NCI-H1092 (cell line): Measurements from ENCODE around the gene HDAC4.

Source experiments
- DNase-seq: peaks from one replicate; lab custom pipeline; 2025; lab: John Stamatoyannopoulos, UW

The HDAC4 gene

DNA sequence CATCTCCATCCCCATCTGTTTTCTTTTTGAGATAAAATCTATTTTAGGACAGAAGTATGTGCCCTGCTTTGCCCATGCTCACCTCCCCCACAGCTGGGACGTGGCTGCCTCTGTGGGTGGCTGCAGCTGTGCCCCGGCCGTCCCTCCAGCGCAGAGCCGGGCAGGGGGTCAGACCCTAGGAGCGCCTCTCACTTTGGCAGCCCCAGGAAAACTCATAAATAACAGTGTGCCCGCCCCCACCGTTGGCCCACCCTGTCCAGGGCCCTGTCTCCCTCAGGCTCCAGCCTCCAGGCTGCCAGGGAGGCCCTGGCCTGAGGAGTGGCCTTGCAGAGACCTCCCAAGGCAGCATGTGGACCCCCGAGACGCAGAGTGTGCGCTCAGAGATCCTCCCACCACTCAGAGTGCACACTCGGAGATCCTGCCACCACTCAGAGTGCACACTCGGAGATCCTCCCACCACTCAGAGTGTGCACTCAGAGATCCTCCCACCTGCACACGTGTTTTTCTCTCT lies 374.8 kb downstream of the HDAC4 start:
- no peak for DNase-seq

- DNase-seq, result no peak
Observed at GRCh38 chr2:239025096-239025801, 375.6 kb downstream of the HDAC4 start.

DNA sequence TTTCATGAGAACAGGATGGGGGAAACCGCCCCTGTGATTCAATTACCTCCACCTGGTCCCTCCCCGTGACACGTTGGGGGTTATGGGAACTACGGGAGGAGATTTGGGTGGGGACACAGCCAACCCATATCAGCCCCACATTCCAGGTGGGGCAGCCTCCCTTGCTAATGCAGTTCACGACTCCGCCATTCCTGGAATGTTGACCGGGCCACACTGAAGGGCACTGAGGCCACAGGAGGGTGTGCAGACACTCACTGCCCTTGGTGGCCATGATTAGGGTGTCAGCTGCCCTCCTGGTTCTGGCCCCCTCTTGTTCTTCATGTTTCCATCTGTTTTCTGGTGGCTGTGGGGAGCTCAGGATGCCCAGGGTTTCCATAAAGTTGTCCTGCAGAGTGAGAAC lies 376.6 kb downstream of the HDAC4 start:
- no peak for DNase-seq

DNA sequence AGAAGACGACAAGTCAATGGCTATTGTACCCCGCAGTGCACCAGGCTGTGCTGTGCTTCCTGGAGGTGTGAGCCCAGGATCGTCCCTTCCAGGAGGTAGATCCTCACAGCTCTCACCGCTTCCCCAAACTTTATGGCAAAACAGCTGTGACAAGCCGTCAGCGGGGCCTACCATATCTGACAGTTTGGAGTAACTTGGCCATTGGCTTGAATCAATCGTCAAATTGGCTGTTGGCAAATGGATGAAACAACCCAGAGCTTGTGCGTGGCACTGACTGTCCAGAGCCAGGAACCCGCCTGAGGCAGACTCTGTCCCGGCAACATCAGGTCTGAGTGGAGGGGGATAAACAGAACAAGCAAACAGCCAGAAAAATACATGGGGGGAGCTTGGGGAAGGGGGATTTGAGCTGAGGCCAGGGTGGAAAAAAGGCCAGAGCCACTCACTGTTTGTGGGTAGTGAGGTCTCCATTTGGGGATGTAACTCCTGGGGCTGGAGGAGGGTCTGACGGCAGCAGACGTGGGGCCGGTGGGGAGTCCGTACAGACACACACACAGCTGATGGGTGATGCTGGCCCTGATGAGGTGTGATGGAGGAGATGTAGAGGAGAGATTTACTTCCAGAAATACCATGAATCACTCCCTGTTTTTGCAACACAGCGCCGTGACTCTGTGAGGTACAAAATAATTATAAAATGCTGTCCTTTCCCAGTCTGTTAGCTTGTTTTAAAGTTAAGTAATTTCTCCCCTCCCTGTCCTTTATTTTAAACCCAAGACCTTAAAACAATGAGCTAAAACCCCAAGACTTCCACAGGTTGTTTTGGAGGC lies 378.2 kb downstream of the HDAC4 start:
- no peak for DNase-seq

DNA sequence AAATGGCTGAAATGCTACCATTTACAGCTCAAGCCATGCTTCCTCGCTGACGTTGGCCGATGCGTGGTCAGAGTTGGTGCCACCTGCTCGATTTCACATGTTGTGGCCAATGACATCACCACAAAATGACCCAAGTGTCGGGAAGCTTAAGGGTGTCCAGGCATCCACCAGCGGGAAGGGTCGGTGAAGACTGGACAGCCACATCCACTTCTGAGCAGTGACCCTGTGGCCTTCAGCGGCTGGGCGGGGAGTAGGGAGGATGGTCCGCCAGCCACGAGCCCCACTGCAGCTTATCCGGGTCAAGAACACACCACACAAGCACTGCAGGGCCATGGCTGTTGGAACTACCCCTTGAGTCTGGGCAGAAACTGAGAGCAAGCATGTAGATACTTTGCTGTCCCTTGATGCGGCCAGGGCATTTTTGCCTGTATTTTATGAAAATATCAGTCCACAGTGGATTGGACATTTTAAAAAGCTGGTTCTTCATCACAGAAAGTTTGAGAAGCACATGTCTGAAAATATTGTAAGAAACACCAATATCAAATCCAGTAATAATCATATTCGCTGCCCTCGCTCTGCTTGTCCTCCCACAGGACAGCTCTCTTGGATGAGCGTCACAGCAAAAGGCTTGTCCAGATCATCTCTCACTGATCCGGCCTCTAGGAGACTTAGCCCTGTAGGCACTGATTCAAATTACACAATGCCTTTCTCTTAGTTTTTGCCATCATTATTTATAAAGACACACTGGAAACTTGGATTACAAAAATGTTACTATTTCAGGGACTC lies 379.0 kb downstream of the HDAC4 start:
- no peak for DNase-seq

DNA sequence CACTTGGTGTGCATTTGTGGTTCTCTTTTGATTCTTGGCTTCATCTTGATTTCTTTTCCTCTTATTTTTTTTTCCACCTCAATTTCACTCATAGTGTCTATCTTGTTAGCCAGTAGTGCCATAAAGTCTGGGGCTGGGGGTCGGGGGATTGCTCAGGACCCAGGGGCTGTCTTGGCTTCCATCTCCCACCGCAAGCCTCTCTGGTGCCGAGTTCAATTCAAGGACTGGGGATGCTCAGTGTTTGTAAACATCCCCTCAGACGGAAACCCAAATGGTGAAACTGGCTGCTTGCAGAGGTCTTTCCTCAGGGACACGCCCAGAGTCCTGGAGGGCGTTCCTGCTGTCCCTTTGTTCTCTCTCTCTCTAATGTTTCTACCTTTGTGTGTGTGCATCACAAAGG lies 379.6 kb downstream of the HDAC4 start:
- no peak for DNase-seq

DNA sequence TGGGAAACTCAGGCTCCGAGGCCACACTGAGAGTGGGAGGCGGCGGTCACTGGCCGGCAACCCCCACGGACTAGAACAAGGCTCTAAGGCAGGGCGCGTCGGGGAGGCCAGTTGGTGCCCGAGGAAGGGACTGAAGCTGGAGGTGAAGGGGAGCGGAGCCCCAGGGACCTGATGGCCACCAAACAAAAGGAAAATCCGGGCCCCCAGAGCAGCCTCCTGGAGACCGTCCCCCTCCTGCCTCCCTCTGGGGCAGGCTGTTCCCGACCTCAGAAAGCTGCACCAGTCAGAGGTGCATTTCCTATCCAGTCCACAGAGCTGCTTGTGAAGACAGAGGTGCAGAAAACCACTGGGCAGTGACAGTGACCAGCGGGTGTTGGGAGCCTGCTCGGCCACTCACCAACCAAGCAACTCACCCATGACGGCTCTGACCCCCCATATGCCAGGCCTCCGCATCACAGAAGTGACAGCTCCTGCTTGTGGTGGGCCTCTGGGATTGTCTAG lies 380.2 kb downstream of the HDAC4 start:
- DNase-seq, result no peak

DNA sequence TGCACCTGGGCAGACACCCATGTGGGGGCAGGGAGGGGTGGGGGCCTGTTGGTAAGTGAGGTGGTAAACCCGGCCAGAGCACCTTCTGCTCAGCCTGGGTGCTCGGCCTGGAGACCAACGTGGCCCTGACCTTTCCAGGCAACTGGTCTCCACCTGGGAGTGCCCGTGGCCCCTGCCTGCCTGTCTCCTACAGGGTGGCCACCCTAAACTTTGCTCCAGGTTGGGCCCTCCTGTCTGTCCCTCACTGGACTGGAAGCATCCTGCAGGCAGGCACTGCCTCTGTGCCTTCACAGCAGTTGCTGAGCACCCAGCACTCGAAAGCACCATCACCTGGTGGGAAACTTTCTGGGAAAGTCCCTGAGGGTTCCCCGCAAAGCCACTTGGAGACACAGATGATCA lies 381.6 kb downstream of the HDAC4 start:
- no peak for DNase-seq

- no peak for DNase-seq
Observed at GRCh38 chr2:239018271-239019182, 382.3 kb downstream of the HDAC4 start.

DNA sequence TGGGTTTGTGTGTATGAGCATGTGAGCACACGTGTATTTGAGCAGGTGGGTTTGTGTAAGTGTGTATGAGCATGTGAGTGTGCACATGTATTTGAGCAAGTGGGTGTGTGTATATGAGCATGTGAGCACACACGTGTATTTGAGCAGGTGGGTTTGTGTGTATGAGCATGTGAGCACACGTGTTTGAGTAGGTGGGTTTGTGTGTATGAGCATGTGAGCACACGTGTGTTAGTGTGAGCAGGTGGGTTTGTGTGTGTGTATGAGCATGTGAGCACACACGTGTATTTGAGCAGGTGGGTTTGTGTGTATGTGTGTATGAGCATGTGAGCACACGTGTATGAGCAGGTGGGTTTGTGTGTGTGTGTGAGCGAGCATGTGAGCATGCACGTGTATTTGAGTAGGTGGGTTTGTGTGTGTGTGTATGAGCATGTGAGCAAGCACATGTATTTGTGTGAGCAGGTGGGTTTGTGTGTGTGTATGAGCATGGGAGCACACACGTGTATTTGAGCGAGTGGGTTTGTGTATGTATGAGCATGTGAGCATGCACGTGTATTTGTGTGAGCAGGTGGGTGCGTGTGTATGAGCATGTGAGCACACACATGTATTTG lies 383.2 kb downstream of the HDAC4 start:
- DNase-seq, result no peak

DNA sequence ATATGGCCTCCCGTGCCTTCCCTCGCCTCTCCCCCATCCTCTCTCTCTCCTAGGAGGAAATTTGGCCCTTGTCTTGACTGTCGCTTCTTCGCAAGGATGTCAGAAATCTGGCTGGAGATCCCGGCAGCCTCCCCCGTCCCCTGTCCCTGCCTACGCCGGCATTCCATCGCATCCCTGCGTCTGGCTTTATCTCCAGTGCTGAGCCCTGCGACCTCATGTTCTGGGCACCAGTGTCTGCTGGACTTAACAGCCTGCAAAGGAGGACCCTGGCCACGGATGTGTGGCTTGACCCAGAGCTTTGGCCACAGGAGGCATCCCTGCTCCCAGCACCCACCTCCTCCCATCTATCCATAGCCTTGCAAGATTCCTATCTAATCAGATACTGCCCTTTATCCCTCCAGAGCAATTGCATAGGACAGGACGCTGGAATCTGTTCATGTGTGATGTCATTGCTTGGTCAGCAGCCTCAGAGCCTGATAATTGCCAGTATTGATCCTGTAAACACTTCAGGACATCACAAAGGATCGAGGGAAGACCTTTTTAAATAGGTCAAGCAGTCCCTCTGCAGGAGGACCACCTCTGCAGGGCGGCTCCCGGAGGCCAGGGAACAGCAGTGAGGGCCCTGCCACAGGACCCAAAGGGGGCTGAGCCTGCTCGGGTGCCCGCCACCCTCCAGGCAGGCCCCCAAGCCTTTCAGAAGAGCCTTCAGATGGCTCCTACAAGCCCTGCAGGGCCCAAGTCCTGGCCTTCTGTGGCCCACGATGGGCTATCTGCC lies 384.7 kb downstream of the HDAC4 start:
- DNase-seq, result no peak

DNA sequence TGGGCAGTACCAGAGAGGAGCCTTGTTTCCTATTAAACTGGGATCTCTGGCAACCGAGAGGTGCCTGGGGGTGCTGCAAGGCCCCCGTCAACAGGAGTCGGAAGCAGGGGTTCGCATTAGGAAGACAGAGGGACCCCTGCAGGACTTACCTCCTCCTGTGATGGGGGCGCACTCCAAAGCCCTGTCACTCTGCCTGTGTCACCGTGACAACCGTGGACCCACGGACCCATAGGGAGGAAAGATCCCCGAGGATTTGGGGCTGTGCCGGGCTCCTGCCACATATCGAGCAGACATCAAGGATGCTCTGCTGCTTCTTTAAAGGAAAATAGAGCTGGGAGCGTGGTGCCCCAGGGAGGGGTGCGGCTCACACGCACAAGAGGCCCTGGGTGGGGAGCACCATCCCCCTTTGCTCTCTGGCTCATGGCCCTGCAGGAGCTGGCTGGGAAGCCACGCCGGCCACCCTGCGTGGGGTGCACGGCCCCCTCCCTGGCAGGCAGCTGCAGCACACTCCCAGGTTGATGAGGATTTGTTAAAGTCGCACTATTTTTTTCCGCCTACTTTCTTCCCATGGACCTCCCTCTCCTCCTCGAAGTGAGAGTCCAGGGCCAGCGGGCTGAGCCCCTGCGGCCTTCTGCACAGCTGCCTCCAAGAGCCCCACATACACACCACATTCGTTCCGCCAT lies 385.5 kb downstream of the HDAC4 start:
- DNase-seq, result no peak

DNA sequence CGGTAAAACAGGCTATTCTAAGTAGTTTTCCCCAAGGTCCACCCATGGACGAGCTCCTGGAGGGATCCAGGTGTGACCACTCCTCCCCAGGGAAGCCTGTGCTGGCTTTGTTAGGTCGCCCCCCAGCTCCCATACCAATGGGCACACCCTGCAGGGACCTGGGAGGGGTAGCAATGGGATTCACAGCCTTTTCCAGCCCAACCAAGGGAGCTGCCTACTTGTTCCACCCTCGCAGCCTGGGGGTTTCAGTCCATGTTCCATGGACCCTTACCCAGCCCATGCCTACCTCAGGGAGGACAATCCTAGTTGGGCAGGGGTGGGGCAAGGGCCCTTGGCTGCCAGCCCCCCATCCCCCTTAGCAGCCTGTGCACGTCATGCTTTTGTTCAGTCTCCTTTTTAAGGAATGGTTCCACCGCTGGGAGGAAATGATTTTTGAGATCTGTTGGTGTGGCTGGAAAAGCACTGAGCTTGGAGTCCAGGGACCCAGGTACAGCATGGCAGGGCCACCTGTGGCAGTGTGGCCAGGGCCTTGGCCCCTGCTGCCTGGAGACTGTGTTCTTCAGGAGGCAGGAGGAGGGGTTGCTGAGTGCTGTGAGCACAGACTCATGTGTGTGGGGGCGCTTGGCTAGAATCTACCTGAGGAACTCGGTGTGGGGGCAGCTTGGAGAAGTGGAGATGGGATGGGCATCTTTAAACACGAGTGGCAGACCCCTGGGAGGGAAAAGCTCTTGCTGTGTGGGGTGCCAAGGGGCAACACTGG lies 386.2 kb downstream of the HDAC4 start:
- no peak for DNase-seq

DNA sequence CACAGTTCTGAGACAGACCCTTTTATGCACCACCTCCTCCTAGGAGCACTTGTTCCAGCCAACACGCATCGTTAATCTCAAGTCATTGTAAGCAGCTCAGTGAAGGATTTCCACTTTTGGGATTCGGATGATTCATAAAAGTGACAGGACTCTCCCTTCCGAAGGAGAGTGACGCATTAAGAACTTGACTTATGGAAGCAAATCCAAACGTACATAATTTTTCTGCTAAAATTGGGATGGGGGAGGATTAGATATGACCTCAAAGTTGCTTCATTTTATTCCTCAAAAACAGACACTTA lies 387.2 kb downstream of the HDAC4 start:
- no peak for DNase-seq

GRCh38 chr2:239012936-239013677 lies 387.7 kb downstream of the HDAC4 start:
- no peak for DNase-seq

DNA sequence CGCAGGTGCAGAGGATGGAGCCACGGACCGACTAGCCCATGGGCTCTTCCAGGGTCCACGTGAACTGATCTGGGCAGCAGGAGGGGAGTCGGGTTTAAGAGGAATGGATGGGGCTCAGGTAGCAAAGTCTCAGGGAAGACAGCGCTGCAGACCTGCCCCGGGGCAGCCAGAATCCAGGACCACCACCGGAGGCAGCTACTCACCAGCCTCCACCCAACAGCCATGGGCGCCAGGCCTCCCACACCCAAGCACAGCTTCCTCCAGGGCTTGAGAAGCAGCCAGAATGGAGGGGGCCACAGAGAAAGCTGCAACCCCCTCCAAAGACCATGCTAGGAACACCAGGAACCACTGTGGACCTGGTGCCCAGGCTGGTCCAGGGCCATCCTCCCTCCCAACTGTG lies 388.6 kb downstream of the HDAC4 start:
- DNase-seq, result no peak

GRCh38 chr2:239009589-239009961 lies 391.2 kb downstream of the HDAC4 start:
- no peak for DNase-seq
